Right lobe of liver (tissue), 4 donors: Measurements from ENCODE around the gene MAEA.

Experiments
- CTCF ChIP-seq, 4 donors: fragments of 200-600 bp in 3 of 4; fragments of 450-650 bp in 1 of 4; IDR thresholded peaks; one replicate each; pipeline versions ENCODE4 v1.5.1 to v1.8.0; 2016 to 2022; ENCODE audit warnings: antibody characterized with exemption in 4 of 4, mild to moderate bottlenecking in 2 of 4
- POLR2A ChIP-seq: fragments of 450-650 bp; IDR thresholded peaks from one replicate; pipeline ENCODE4 v1.6.1; 2017; ENCODE audit warnings: antibody characterized with exemption, mild to moderate bottlenecking
- donor health status: DM: no; HTN: no; CAD: no.
- donor health status: DM: no; HTN: no; CAD: no.
- donor health status: DM: no; HTN: yes; CAD: no.

- TF ChIP-seq CTCF (IDR thresholded peaks at IDR 0.05) (no peak), POLR2A (no peak)
Observed at GRCh38 chr4:1337951-1338751, 48.5 kb downstream of the MAEA start.
